Adipose tissue (tissue), 3 donors: Measurements from ENCODE around the gene IRF1. TPM values are rescaled to one million over a fixed set of nuclear protein-coding genes. Genes with fewer than 3 reads are reported as not detected.

Experiments
- H3K27ac ChIP-seq: one replicate; pipeline ENCODE4 v1.5.1; 2013; ENCODE audit warnings: low read depth, low read length
- WGBS, 3 donors: extraction: QIAGEN DNeasy Blood & Tissue Kit; methylation state at CpG; one replicate each; pipeline ENCODE4 v1.1.7; 2013; 5-methylcytosine and 5-hydroxymethylcytosine counted together
- polyA plus RNA-seq, 3 donors: library from polyadenylated mRNA; stranded (reverse); fragments of 200-250 nt; gene quantifications; one replicate each; pipeline ENCODE4 v1.2.3, GENCODE V29; 2013
- donor health status: healthy with polysubstance abuse.
- donor health status: Bipolar disorder and iron deficiency.
- donor health status: healthy.

Gene IRF1
- polyA plus RNA-seq, 3 donors: 9.1 to 90.5 (median 58.0) TPM

DNA sequence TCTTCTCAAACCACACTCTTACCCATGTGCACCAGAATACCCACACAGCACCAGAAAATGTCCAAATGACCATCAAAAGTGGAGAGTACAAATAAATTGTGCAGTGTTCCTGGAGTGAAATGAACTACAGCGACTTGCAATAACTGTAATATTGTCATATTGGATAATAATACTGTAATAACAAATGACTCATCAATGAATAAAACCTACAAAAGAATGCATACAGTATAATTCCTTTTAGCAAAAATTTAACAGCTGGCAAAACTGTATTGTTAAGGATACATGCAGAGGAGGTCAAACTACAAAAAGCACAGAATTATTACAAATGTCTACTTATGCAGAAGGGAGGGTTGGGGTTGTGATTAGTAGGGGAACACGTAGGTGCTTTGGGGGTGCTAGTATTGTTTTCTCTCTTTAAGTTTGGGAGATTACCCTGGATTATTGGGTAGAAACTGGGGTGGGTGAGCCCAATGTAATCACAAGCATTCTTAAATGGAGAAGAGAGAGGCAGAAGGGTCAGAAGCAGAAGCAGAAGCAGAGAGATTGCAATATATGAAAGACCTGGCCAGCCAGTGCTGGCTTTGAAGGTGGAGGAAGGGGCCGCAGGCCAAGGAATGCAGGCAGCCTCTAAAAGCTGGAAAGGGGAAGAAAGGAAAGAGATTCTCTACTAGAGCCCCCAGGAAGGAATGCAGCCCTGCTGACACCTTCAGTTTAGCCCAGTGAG is 21.8 kb downstream of the IRF1 start:
- H3K27ac ChIP-seq: no peak overlapping the region

DNA sequence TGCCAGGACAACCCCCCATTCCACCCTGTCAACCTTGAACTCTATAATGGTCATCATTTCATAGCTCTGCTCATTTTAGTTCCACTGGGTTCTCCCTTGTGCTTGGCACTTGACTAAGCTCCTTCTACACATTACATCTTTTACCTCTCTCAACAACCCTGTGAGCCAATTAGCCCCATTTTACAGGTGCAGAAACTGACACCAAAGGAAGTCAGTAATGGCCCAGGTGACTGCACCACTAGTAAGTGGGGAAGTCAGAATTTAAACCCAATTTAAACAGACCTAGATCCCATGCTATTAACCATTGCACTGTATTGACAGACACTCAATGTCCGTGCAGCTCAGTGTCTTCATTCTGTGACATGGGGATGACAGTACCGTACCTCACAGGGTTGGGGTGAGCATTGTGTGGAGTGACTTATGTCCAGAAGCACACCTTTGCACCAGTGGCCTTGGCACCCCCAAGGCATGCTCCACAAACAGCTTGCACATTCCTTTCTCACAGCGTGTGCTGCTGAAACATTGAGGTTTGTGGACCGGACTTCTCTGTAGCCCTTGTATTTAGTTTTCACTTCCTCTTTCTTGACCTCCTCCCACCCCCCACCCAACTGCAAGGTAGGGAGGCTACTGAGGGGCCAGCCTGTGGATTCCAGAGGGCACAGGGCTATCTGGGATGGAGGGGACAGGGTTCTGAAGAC is 23.1 kb downstream of the IRF1 start:
- 51 to 89% (median 54%) methylated on average over 4 of the region's 4 CpGs for WGBS, 3 donors
- H3K27ac ChIP-seq: no peak overlapping the region

More for the DNA sequence above, 21.8 kb downstream of the IRF1 start:
- WGBS, 3 donors: 83 to 95% (median 88%) methylated on average over 3 of the region's 3 CpGs

DNA sequence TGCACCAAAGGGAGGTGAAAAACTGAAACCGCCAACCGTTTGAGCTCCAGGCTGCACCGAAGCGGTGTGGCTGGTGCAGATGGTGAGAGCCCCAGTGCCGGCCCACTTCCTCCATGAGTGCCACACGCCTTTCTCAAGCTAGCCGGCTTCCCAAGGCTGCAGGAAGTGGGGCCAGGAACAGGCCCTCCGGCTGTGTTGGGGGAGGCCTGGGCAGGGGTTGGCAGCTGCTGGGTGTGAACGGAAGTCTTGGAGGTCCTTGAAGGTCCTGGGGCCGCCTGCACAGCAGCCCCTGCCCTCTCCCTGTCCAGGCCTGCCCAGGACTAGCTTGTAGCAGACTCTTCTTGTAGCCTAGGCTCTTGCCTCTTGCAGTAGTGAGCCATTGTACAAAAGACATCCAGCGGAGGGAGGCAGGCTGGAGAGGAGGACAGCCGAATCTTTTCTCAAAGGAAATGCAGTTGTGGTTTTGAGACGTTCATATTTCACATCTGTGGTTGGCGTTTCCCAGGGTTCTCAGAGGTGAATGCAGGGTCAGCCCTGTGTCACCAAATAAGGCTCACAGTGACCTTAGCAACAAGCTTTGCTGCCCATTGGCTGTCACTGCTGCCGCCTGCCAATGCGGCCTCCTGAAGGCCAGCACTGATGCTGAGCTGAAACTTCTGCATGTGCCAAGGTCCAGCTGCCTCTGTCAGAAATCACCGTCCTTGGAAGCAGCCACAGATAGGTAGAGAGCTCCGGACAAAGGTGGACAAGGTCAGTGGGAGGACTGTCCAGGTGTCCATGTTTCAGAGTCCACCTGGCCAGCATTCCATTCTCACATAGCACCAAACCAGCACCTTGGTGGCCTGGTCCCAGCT is 23.9 kb downstream of the IRF1 start:
- WGBS, 3 donors: 30 to 67% (median 39%) methylated on average over 18 of the region's 18 CpGs

DNA sequence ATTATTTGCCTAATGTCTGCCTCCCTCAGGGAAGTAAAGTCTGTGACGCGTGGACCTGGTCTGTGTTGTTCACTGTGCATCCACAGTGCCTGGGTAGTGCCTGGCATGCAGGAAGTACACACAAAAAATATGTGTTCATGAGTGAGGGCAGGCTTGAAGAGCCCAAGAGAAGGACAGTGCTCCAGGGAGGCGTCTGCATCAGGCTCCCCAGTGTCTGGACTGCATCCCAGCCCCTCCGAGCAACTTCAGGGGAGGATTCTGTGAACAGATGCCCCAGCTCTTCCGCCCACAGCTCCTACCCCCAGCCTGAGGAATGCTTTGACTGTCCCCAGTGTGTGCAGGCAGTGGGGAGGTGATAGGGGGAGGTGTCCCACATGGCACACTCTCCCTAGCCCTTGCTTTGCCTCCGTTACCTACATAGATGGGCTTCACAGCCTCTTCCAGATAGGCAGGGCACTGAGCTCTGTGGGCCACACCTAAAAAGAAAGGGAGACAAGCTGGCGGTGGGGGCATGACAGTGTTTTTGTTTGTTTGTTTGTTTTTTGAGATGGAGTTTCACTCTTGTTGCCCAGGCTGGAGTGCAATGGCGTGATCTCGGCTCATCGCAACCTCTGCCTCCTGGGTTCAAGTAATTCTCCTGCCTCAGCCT is 25.4 kb downstream of the IRF1 start:
- WGBS, 3 donors: 68 to 85% (median 74%) methylated on average over 10 of the region's 10 CpGs
- no peak overlapping the region for H3K27ac ChIP-seq

More for the DNA sequence above, 23.9 kb downstream of the IRF1 start:
- peak overlapping the region; percentile 44 for H3K27ac ChIP-seq

DNA sequence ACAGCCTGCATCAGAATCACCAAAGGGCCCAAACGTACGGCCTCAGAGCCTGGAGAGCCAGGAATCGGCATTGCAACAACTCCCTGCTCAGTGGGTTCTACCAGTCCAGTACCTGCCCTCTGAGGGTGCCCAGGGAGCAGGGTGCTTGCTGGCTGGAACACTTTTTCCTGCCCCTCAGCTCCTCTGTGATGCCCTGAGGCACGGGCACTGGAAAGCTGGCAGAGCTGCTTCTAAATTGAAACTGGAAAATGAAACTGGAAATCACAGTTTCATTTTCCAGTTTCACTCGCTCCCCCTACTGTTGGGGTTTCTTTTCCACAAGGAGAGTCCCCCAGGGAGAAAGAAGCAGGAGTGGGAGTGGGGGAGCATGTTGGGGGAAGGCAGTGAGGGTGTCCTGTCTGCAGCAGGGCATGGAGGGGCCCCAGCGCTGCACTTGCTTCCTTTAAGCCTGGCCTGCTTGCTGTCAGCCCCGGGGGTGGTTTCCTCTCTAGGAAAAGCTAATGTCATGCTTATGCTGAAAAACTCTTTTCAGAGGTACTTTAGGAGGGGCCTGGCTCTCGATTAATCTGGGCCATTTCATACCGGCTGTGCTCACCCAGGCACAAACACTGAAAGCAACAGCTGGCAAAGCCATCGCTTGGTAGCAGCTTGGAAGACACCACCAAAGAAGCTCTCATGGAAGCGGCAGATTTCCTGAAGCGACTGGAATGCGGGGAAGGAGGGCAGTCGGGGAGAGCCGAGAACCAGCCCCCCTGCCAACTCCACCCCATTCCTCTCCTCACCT is 26.2 kb downstream of the IRF1 start:
- 26 to 68% (median 30%) methylated on average over 15 of the region's 15 CpGs for WGBS, 3 donors
- H3K27ac ChIP-seq: no peak overlapping the region

DNA sequence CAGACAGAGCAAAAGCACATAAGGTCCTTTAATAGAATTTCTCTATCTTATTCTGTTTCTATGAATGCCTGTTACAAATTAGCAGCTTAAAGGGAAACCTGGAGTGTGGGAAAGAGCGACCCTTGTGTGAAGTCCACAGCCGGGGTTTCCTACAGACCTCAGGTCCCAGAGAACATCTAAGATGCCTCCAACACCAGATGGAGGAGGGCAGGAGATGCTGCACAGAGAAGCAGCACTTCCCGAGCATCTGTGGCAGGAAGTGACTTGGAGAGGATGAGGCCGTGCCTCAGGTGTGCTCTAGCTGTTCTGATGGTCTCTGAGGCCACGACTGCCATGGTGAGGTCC is 26.8 kb downstream of the IRF1 start:
- WGBS, 3 donors: 53 to 73% (median 61%) methylated on average over 5 of the region's 5 CpGs
- H3K27ac ChIP-seq: no peak overlapping the region

DNA sequence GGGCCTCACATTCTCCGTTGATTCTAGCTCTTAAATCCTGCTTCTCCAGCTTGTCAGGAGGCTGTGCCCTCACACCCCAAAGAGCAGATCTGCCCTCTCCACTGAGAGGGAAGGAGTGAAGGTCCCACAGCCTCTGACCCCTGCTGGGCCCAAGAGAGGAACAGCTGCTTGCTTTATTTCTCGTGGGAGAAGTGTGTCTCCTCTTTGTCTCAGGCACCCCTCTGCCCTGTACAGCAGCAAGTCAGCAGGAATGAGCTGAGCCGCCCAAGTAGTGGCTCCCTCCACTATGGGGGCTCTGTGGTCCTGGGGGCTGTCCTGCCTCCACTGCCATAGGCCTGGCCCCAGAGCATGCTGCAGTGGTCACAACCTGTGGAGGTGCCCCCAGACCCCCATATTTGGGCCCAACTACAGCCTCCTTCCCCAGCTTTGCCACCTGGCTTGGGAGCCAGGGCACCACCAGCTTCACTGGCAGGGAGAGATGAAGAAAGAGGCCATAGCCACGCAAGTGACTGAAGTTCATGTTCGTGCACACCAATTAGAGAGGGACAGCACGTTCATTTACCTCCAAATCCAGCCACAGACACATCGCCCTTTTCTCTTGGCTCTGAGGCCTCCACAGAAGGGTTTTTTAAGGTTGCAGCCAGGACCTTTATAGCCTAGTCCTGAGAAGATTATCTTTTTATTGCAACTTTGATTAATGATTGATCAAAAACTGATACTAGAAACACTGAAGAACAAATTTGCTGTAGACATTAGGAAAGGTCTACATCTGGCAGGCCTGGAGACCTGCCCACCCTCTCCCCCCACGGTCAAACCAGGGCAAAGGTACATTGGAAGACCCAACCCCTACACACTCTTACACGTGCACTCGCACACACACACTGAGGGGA is 27.5 kb downstream of the IRF1 start:
- 71 to 85% (median 77%) methylated on average over 10 of the region's 10 CpGs for WGBS, 3 donors
- H3K27ac ChIP-seq: no peak overlapping the region

DNA sequence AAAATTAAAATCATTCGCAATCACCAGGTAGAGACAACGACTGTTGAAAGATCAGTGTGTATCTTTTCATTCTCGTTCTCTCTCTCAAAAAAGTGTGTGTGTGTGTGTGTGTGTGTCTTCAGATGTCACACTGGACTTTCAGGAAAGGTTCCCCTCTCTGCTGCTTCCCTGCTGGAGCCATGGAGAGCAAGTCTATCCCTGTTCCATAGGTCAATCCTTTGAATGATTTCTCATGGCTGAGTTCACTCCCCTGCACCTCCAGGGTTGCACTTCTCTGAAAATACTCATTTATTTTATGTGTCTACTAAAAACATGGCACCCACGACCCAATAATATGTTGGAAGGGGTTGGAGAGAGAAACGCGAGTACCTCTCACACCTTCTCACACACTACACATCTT is 28.2 kb downstream of the IRF1 start:
- WGBS, 3 donors: 92 to 98% (median 93%) methylated on average over 6 of the region's 6 CpGs

DNA sequence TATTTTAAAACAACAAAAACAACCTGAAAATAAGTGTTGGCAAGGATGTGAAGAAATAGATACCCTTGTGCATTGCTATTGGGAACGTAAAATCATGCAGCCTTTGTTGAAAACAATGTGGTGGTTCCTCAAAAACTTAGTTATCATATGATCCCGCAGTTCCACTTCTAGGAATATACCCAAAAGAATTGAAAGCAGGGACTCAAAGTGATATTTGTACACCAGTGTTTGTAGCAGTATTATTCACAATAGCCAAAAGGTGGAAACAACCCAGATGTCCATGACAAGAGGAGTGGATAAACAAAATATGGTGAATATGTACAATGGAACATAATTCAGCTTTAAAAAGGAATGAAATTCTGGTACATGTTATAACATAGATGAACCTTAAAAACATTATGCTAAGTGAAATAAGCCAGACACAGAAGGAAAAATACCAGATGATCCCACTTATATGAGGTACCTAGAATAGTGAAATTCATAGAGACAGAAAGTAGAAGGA is 29.0 kb downstream of the IRF1 start:
- 57 to 86% (median 58%) methylated on average over 2 of the region's 2 CpGs for WGBS, 3 donors

More for the DNA sequence above, 28.2 kb downstream of the IRF1 start:
- H3K27ac ChIP-seq: no peak overlapping the region

DNA sequence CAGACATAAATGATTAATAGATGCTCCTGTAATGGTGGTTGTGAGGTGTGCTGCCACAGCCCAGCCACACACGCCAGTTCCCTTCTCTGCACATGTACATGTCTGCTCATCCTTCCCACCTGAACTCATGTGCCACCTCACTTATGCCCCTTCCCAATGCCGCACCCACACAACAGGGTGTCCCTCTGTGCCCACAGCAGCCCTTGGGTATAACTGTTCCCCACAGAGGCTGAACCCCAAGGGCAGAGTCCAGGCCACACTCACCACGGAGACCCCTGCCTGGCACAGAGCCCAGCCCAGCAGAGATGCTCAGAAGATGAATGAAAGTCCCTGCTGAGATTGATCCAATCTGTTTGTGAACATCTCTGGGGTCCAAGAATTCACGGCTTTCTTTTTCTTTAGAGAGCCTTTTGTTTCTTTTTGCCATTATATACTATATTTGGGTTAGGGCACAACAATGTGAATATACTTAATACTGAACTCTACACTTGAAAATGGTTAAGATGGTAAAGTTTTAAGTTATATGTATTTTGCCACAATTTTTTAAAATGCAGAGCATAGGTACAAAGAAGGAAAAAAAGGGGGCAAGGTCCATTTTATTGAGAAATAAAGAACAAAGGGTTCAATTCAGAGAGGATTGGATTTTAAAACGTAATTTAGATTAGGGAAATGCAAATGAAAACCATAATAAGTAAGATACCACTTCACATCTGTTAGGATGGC is 29.6 kb downstream of the IRF1 start:
- no peak overlapping the region for H3K27ac ChIP-seq
- WGBS, 3 donors: 64 to 76% (median 65%) methylated on average over 5 of the region's 5 CpGs

More for the DNA sequence above, 29.0 kb downstream of the IRF1 start:
- no peak overlapping the region for H3K27ac ChIP-seq

DNA sequence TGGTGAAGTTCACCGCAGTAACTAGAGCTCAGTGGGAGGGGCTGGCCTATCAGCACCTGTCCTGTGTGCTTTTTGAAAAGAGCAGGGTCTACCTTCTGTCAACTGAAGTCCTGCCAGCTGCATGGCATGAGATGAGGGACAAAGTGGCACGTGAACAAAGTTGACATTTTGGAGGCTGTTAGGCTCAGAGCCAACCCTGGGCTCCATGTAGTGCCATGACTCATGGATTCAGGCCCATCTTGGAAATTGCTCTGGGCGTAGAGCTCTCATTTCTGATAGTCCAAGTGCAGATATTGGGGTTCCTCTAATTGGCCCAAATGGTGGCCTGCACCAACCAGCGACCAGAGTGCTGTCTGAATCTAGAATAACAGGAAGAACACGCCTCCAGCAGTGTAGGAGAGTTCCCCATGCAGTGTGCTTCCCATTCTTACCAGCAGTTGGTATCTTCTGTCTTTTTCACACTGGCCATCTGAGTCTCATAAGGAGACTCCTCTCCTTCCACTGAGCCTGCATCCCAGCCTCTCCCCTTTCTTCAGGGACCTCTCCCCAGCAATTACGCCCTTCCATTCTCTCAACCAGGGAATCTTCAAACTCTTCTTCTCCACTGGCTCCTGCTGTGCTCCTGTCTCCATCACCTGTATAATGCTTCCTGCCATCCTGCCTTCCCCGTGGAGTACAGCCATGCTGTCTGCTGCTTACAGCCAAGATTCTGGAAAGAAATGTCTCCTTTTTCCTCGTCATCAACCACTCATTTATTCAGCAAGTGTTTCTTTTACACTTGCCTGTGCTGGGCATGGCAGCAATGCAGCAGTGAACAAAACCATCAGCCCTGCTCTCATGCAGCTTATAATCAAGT is 30.4 kb downstream of the IRF1 start:
- 72 to 80% (median 78%) methylated on average over 8 of the region's 8 CpGs for WGBS, 3 donors
- H3K27ac ChIP-seq: no peak overlapping the region

DNA sequence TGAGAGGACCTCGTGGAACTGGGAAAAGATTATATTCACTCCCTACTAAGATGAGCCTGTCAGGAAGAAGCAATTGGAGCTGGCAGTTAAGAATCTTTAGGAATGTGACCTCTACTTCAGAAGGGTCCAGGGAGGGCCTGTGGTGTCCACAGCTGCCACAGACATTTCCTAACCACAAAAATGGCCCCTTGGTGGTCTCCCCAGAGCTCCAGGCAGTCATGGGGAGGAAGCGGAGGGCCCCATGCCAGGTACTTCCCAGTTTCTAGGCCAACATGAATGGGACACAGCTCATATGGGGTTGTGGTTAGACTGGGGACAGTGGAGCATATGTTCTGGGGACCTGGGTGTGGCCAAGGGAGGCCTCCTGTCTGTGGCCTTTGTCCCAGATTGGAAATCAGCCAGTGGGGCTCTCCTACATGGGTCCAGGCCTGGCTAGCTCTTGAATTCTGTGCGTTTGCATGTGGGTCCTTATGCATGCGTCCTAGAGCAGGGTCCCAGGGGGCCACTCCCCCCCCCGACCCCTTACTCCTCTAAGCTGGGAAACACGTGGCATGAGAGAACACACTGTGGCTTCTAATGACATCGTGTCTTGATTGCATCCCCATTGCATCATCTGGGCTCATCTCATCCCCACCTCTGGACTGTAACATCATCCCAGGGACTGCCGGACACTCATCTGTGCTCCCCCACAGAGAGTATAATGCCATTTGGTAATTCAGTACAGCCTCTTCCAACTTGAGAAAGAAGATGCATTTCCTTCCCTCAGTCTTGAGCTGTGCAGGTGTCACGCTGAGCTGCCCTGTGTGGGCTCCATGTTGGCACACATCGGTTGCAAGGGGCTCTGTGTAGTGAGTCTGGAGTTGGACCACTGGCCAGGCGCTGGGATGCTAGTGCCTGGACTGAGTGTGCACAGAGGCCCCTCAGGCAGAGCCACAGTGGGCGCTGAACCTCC is 31.3 kb downstream of the IRF1 start:
- 59 to 89% (median 68%) methylated on average over 12 of the region's 12 CpGs for WGBS, 3 donors
- H3K27ac ChIP-seq: peak overlapping the region; percentile 10

DNA sequence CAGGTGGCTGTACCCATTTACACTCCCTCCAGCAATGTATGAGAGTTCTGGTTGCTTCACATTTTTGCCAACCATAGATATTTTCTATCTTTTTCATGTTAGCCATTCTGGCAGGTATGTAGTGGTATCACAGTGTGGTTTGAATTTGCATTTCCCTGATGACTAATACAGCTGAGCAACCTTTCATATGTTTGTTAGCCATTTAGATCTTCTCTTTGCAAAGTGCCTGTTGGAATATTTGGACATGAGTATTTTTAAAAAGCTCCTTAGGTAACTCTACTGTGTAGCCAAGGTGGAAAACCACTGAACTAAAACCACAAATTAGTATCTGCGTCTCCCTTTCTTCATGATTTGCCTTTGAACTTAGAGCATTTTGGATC is 31.9 kb downstream of the IRF1 start:
- WGBS, 3 donors: 25 to 96% (median 48%) methylated on average over 1 of the region's 1 CpG
- peak overlapping the region; percentile 10 for H3K27ac ChIP-seq

DNA sequence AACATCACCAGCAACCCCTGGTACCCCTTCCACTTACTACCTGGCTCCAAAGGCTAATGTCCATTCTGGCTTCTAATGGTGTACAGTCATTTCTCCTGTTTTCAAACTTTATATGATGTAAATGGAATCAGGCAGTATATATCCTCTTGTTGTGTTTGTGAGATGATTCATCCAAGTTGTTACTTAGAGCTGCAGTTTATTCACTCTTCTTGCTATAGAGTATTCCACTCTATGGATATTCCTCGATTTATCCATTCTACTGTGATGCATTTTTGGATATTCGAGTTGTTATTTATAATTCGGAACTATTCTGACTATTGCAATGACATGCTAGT is 32.4 kb downstream of the IRF1 start:
- WGBS, 3 donors: 92 to 95% (median 94%) methylated on average over 3 of the region's 3 CpGs
- H3K27ac ChIP-seq: no peak overlapping the region
